Activated naive CD8-positive, alpha-beta T cell (primary cell): ENCODE results near the gene CYREN.
"Not testable (repeated sequence)": the region's sequence is repeated elsewhere in the genome, so short reads cannot be mapped to it uniquely, and the experiment has no call there.

Experiments
- H3K27ac Mint-ChIP-seq: one replicate; pipeline ENCODE4 v1.8.0; 2021; ENCODE audit warnings: mixed read lengths
- H3K27me3 Mint-ChIP-seq: one replicate; pipeline ENCODE4 v1.8.0; 2021; ENCODE audit warnings: mixed read lengths
- H3K36me3 Mint-ChIP-seq: one replicate; pipeline ENCODE4 v1.8.0; 2021; ENCODE audit warnings: mixed read lengths
- H3K4me1 Mint-ChIP-seq: one replicate; pipeline ENCODE4 v1.8.0; 2021; ENCODE audit warnings: low read depth, mixed read lengths
- H3K4me3 Mint-ChIP-seq: one replicate; pipeline ENCODE4 v1.8.0; 2021; ENCODE audit warnings: mild to moderate bottlenecking, mixed read lengths
- H3K9me3 Mint-ChIP-seq: one replicate; pipeline ENCODE4 v1.8.0; 2021; ENCODE audit warnings: low read depth, mixed read lengths

The CYREN gene

GRCh38 chr7:135170274-135170997 lies at the start of gene CYREN:
Gene CYREN, minus strand, starts transcription at chr7:135170707. Its CDS starts 1,785 bp downstream, at chr7:135168922.
- H3K4me1 Mint-ChIP-seq = peaks cover 53% of the 10 kb centered on the region
- H3K36me3 Mint-ChIP-seq = peaks cover 9% of the 10 kb centered on the region
- no peaks in the 10 kb centered on the region for H3K27me3 Mint-ChIP-seq
- H3K9me3 Mint-ChIP-seq = no peaks in the 10 kb centered on the region
- H3K4me3 Mint-ChIP-seq = peak within 1 kb of the TSS; percentile 97
- H3K27ac Mint-ChIP-seq = peak within 1 kb of the TSS; percentile 98

- Mint-ChIP-seq H3K4me3 (no peak overlapping the region), H3K27ac (no peak overlapping the region), H3K4me1 (no peaks in the 10 kb centered on the region), H3K36me3 (peaks cover 3% of the 10 kb centered on the region), H3K27me3 (peaks cover 6% of the 10 kb centered on the region), H3K9me3 (peaks cover 3% of the 10 kb centered on the region)
Observed at GRCh38 chr7:135217645-135218509, 47.4 kb upstream of the CYREN start.

GRCh38 chr7:135215698-135216097 lies 45.2 kb upstream of the CYREN start:
- Mint-ChIP-seq H3K4me3 (no peak overlapping the region), H3K9me3 (no peaks in the 10 kb centered on the region), H3K36me3 (no peaks in the 10 kb centered on the region), H3K4me1 (peaks cover 5% of the 10 kb centered on the region), H3K27me3 (peaks cover 6% of the 10 kb centered on the region), H3K27ac (no peak overlapping the region)

- Mint-ChIP-seq H3K36me3 (no peaks in the 10 kb centered on the region), H3K4me3 (no peak overlapping the region), H3K9me3 (no peaks in the 10 kb centered on the region), H3K4me1 (peaks cover 11% of the 10 kb centered on the region), H3K27me3 (peaks cover 6% of the 10 kb centered on the region), H3K27ac (no peak overlapping the region)
Observed at GRCh38 chr7:135215180-135215579, 44.7 kb upstream of the CYREN start.

- H3K4me3 Mint-ChIP-seq = no peak overlapping the region
- H3K27me3 Mint-ChIP-seq = peaks cover 6% of the 10 kb centered on the region
- no peaks in the 10 kb centered on the region for H3K9me3 Mint-ChIP-seq
- H3K27ac Mint-ChIP-seq = no peak overlapping the region
- H3K36me3 Mint-ChIP-seq = no peaks in the 10 kb centered on the region
- peaks cover 20% of the 10 kb centered on the region for H3K4me1 Mint-ChIP-seq
Observed at GRCh38 chr7:135213831-135214230, 43.3 kb upstream of the CYREN start.

GRCh38 chr7:135211946-135212685 lies 41.6 kb upstream of the CYREN start:
- not testable (repeated sequence) for H3K36me3 Mint-ChIP-seq, H3K9me3 Mint-ChIP-seq
- H3K27ac Mint-ChIP-seq = peak overlapping the region; percentile 81

GRCh38 chr7:135211179-135211945 lies 40.9 kb upstream of the CYREN start, which contains the start of gene WDR91:
Gene WDR91, minus strand, starts transcription at chr7:135211526. Its CDS starts 24 bp downstream, at chr7:135211502.
- Mint-ChIP-seq H3K9me3 (no peaks in the 10 kb centered on the region), H3K4me3 (peak within 1 kb of the TSS; percentile 96), H3K27ac (peak within 1 kb of the TSS; percentile 96), H3K27me3 (no peaks in the 10 kb centered on the region), H3K36me3 (peaks cover 2% of the 10 kb centered on the region), H3K4me1 (peaks cover 39% of the 10 kb centered on the region)

More at GRCh38 chr7:135211946-135212685, 41.6 kb upstream of the CYREN start:
- H3K4me1 Mint-ChIP-seq = peaks cover 35% of the 10 kb centered on the region
- not testable (repeated sequence) for H3K27me3 Mint-ChIP-seq
- H3K4me3 Mint-ChIP-seq = peak overlapping the region; percentile 96

GRCh38 chr7:135210888-135211178 lies 40.3 kb upstream of the CYREN start:
- H3K36me3 Mint-ChIP-seq = peaks cover 2% of the 10 kb centered on the region
- no peaks in the 10 kb centered on the region for H3K9me3 Mint-ChIP-seq
- H3K27ac Mint-ChIP-seq = peak overlapping the region; percentile 84
- H3K27me3 Mint-ChIP-seq = no peaks in the 10 kb centered on the region
- H3K4me1 Mint-ChIP-seq = peaks cover 41% of the 10 kb centered on the region
- H3K4me3 Mint-ChIP-seq = peak overlapping the region; percentile 96

- Mint-ChIP-seq H3K36me3 (peaks cover 7% of the 10 kb centered on the region), H3K4me3 (peak overlapping the region; percentile 59), H3K4me1 (peaks cover 45% of the 10 kb centered on the region), H3K27ac (no peak overlapping the region), H3K27me3 (no peaks in the 10 kb centered on the region), H3K9me3 (no peaks in the 10 kb centered on the region)
Observed at GRCh38 chr7:135209225-135209834, 38.8 kb upstream of the CYREN start.

- H3K4me3 Mint-ChIP-seq = peak overlapping the region; percentile 59
- H3K4me1 Mint-ChIP-seq = peaks cover 54% of the 10 kb centered on the region
- H3K27ac Mint-ChIP-seq = no peak overlapping the region
- no peaks in the 10 kb centered on the region for H3K9me3 Mint-ChIP-seq
- peaks cover 14% of the 10 kb centered on the region for H3K36me3 Mint-ChIP-seq
- H3K27me3 Mint-ChIP-seq = no peaks in the 10 kb centered on the region
Observed at GRCh38 chr7:135208102-135208793, 37.7 kb upstream of the CYREN start.

- Mint-ChIP-seq H3K27me3 (no peaks in the 10 kb centered on the region), H3K4me1 (peaks cover 58% of the 10 kb centered on the region), H3K4me3 (no peak overlapping the region)
Observed at GRCh38 chr7:135207406-135208101, 37.0 kb upstream of the CYREN start.

GRCh38 chr7:135206941-135207391 lies 36.5 kb upstream of the CYREN start:
- Mint-ChIP-seq H3K4me3 (no peak overlapping the region), H3K4me1 (peaks cover 62% of the 10 kb centered on the region), H3K27ac (no peak overlapping the region), H3K9me3 (no peaks in the 10 kb centered on the region), H3K36me3 (peaks cover 18% of the 10 kb centered on the region), H3K27me3 (no peaks in the 10 kb centered on the region)

More at GRCh38 chr7:135207406-135208101, 37.0 kb upstream of the CYREN start:
- Mint-ChIP-seq H3K27ac (no peak overlapping the region), H3K9me3 (no peaks in the 10 kb centered on the region), H3K36me3 (peaks cover 14% of the 10 kb centered on the region)

GRCh38 chr7:135205850-135206249 lies 35.3 kb upstream of the CYREN start:
- Mint-ChIP-seq H3K9me3 (no peaks in the 10 kb centered on the region), H3K4me1 (peaks cover 62% of the 10 kb centered on the region), H3K36me3 (peaks cover 20% of the 10 kb centered on the region), H3K27me3 (no peaks in the 10 kb centered on the region), H3K4me3 (no peak overlapping the region), H3K27ac (no peak overlapping the region)
